ENCODE results near the gene FAM43B. TPM values are rescaled to one million over a fixed set of nuclear protein-coding genes. Genes with fewer than 3 reads are reported as not detected.
A peak's percentile ranks its signal among the peaks of the same experiment; 100 is the strongest.
"Not testable (repeated sequence)": the region's sequence is repeated elsewhere in the genome, so short reads cannot be mapped to it uniquely, and the experiment has no call there.

The FAM43B gene
- total and polyA plus RNA-seq, 2 experiments from 2014 or later = 0.11 to 0.31 TPM

DNA sequence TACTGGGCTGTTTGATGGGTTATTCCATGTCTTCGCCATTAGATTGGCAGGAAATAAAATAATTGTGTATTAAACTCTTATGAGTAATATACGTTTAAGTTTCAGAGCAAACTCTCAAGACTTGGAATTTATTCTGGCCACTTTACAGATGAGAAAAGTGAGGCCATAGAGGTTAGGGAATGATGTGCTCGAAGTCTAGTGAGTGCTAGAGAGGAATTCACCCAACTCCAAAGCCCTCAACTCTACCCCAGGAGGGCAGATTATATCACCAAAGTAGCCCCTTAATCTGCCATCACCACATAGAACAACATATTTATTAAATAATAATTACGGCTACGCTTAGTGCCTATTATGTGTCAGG, 44.0 kb upstream of the FAM43B start:
- no peak for DNase-seq
- Histone ChIP-seq H3K4me3 (peak overlapping the region; percentile 94), H3K27me3 (replicated peaks; ENCODE audit: insufficient read depth) (no peaks in the 10 kb centered on the region), H3K36me3 (ENCODE audit: low read depth) (no peaks in the 10 kb centered on the region), H3K79me2 (ENCODE audit: insufficient read depth) (peaks cover 47% of the 10 kb centered on the region), H3K9ac (peak overlapping the region; percentile 91), H3K9me2 (ENCODE audit: insufficient read depth) (no peaks in the 10 kb centered on the region), H2AFZ (peak overlapping the region; percentile 99), H3F3A (ENCODE audit: insufficient read depth) (no peaks in the 10 kb centered on the region), H3K9me3 (ENCODE audit: low read depth) (no peaks in the 10 kb centered on the region), H4K20me1 (ENCODE audit: insufficient read depth) (no peaks in the 10 kb centered on the region), H3K4me2 (ENCODE audit: unreplicated experiment) (peak overlapping the region; percentile 96), H3K4me1 (ENCODE audit: insufficient read depth) (peaks cover 16% of the 10 kb centered on the region), H3K27ac (peak overlapping the region; percentile 56; the same call in 1 of the 2 replicates)
- in situ Hi-C loops (cut with MboI) = no loop called here
- 60 to 62% methylated on average over 5 of the region's 5 CpGs for WGBS, 2 experiments (ENCODE audit: low coverage in 1 of 2, low lambda C conversion rate in 2 of 2, missing lambda C conversion rate in 2 of 2)
- TF ChIP-seq EZH2phosphoT487 (IDR thresholded peaks at IDR 0.05; ENCODE audit: insufficient read depth, low read depth) (no peak), EZH2 (IDR thresholded peaks at IDR 0.05; ENCODE audit: insufficient read depth, poor library complexity, severe bottlenecking) (no peak)

DNA sequence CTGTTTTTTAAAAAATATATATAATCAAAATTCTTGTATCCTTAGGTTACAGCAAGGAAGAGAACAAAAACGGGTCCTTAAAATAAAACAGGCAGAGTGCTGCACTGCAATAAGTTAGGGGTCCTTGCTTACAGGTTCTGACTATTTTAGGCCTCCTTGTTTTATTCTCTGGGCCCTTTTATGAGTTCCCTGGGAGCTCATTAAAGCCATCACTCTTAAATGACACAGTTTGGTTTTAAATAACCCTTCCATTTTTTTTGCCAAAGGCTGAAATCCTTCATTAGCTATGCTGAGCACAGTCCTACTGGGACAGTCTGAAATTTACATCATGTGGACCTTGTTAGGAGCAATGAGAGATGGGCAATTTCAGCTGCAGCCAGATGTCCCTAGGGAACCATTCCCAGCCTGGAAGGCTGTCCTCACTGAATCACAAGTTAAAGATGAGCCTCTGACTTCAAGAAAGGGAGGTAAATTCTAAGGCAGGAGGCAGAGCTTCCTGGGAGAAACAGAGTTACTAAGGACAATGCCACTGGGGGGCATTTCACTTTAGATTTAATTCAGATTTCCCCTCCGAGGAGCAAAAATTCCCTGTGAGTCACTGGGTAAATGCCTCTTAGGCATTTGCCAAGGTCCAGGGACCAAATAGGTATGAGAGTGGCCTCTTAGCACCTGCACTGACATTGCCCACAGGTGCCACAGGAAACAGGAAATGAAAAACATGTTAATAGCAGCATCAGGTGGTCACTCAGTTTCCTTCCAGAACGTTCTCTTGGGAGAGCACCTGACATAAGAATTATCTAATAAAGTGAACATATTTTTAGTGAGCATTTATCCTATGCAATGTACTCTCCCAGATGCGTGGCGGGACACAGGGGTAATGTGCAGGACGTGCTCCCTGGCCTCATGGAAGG, 40.6 kb upstream of the FAM43B start:
- H3K9me3 ChIP-seq (ENCODE audit: low read depth) = no peaks in the 10 kb centered on the region
- no peaks in the 10 kb centered on the region for H3K36me3 ChIP-seq (ENCODE audit: low read depth)
- no peaks in the 10 kb centered on the region for H3K27me3 ChIP-seq (replicated peaks; ENCODE audit: insufficient read depth)
- H3K79me2 ChIP-seq (ENCODE audit: insufficient read depth) = peaks cover 14% of the 10 kb centered on the region
- no peak overlapping the region for H3K4me3 ChIP-seq
- H3K4me1 ChIP-seq (ENCODE audit: insufficient read depth) = peaks cover 6% of the 10 kb centered on the region
- no peak overlapping the region; the same call in 1 of the 2 replicates for H2AFZ ChIP-seq
- TF ChIP-seq EZH2 (IDR thresholded peaks at IDR 0.05; ENCODE audit: insufficient read depth, poor library complexity, severe bottlenecking) (no peak), EZH2phosphoT487 (IDR thresholded peaks at IDR 0.05; ENCODE audit: insufficient read depth, low read depth) (no peak)
- H3K27ac ChIP-seq = no peak overlapping the region
- H4K20me1 ChIP-seq (ENCODE audit: insufficient read depth) = no peaks in the 10 kb centered on the region
- H3K9ac ChIP-seq = 0 out of 2 replicates have a peak overlapping the region, but pooled peaks have one; percentile 7
- no peak overlapping the region for H3K4me2 ChIP-seq (ENCODE audit: unreplicated experiment)
- no peaks in the 10 kb centered on the region for H3F3A ChIP-seq (ENCODE audit: insufficient read depth)
- in situ Hi-C loops (cut with MboI) = no loop called here
- no peaks in the 10 kb centered on the region for H3K9me2 ChIP-seq (ENCODE audit: insufficient read depth)
- peak; percentile 53 for DNase-seq
- 45 to 48% methylated on average over 6 of the region's 6 CpGs for WGBS, 2 experiments (ENCODE audit: low coverage in 1 of 2, low lambda C conversion rate in 2 of 2, missing lambda C conversion rate in 2 of 2)

DNA sequence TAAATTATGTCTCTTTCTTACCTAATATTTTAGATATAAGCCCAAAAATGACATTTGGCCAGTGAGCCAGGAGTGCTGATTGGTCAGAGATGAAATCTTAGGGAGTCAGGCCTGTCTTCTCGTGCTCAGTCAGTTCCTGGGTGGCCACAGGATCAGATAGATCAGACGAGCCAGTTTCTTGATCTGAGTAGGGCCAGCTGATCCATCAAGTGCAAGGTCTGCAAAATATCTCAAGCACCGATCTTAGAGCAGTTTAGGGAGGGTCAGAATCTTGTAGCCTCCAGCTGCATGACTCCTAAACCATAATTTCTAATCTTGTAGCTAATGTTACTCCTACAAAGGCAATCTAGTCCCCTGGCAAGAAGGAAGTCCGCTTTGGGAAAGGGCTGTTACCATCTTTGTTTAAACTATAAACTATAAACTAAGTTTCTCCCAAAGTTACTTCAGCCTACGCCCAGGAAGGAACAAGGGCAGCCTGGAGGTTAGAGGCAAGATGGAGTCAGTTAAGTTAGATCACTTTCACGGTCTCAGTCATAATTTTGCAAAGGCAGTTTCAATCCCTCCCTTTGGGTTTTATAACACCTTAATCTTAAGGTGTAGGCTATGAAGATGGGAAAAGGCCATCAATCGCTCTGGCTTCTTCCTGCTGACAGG, 32.6 kb upstream of the FAM43B start:
- H3K27ac ChIP-seq; H3K9ac ChIP-seq; DNase-seq; in situ Hi-C loops (cut with MboI); H3F3A ChIP-seq (ENCODE audit: insufficient read depth); H3K4me2 ChIP-seq (ENCODE audit: unreplicated experiment); H3K36me3 ChIP-seq (ENCODE audit: low read depth); H3K9me2 ChIP-seq (ENCODE audit: insufficient read depth); H3K9me3 ChIP-seq (ENCODE audit: low read depth); H3K4me1 ChIP-seq (ENCODE audit: insufficient read depth); H3K27me3 ChIP-seq (replicated peaks; ENCODE audit: insufficient read depth); H3K4me3 ChIP-seq; H4K20me1 ChIP-seq (ENCODE audit: insufficient read depth); H3K79me2 ChIP-seq (ENCODE audit: insufficient read depth): not testable (repeated sequence)
- WGBS, 2 experiments (ENCODE audit: low coverage in 1 of 2, low lambda C conversion rate in 2 of 2, missing lambda C conversion rate in 2 of 2) = 50% methylated on average over 7 of the region's 7 CpGs
- H2AFZ ChIP-seq = peak overlapping the region; percentile 63; the same call in 1 of the 2 replicates

DNA sequence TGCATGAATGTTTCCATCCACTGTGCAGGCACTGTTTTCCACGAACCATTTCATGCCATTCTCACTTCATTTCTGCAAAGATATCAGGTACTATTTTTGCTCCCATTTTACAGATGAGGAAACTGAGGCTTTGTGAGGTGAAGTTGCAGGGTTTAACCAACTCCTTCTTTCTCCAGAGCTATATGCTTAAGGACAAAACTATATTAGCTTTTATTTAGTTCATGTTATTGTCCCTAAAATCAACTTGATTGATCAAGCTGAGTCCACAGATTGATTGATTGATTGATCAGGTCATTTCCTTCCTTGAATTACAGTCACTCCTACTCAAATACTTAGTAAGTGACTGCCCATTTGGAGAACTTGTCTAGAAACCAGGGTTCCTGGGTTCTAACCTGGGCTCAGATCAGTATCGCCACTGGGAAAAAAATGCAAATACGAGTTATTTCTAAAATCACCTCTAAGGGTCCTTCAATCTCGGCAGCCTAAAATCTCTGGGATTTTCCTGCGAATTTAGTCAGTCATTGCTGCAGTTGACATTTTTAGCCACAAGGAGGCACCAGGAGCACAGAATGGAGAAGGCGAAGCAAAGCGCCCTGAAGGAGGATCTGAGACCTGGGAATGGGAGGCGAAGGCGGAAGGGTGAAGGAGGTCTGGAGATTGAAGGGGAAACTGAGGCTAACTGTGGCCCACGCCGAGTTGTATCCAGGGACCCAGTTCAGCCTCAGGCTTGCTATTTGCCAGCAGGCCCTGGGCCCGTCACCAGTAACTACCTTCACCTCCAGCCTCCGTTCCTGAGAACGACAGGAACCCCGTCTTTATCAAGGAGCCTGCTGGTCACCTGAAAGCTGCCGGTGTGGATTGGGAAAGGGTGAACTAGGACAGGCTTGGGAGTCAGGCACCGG, 30.2 kb upstream of the FAM43B start:
- H3K9me2 ChIP-seq (ENCODE audit: insufficient read depth) = no peaks in the 10 kb centered on the region
- H3F3A ChIP-seq (ENCODE audit: insufficient read depth) = no peaks in the 10 kb centered on the region
- H3K4me3 ChIP-seq = no peak overlapping the region; the same call in 1 of the 2 replicates
- H3K9ac ChIP-seq = no peak overlapping the region
- H2AFZ ChIP-seq = peak overlapping the region; percentile 67
- no peaks in the 10 kb centered on the region for H3K9me3 ChIP-seq (ENCODE audit: low read depth)
- H3K79me2 ChIP-seq (ENCODE audit: insufficient read depth) = no peaks in the 10 kb centered on the region
- no peak overlapping the region for H3K27ac ChIP-seq
- no peaks in the 10 kb centered on the region for H4K20me1 ChIP-seq (ENCODE audit: insufficient read depth)
- H3K4me2 ChIP-seq (ENCODE audit: unreplicated experiment) = no peak overlapping the region
- H3K4me1 ChIP-seq (ENCODE audit: insufficient read depth) = no peaks in the 10 kb centered on the region
- in situ Hi-C loops (cut with MboI) = no loop called here
- no peaks in the 10 kb centered on the region for H3K36me3 ChIP-seq (ENCODE audit: low read depth)
- H3K27me3 ChIP-seq (replicated peaks; ENCODE audit: insufficient read depth) = peaks cover 2% of the 10 kb centered on the region; the same call in 1 of the 2 replicates
- no peak for TF ChIP-seq EZH2phosphoT487 (IDR thresholded peaks at IDR 0.05; ENCODE audit: insufficient read depth, low read depth)
- no peak for TF ChIP-seq EZH2 (IDR thresholded peaks at IDR 0.05; ENCODE audit: insufficient read depth, poor library complexity, severe bottlenecking)
- 14 to 18% methylated on average over 17 of the region's 17 CpGs for WGBS, 2 experiments (ENCODE audit: low coverage in 1 of 2, low lambda C conversion rate in 2 of 2, missing lambda C conversion rate in 2 of 2)
- peak; percentile 85 for DNase-seq
